Mesendoderm (in vitro differentiated cells): ENCODE measurements around the gene PARD3.

Source experiments
- DNase-seq: peaks from one replicate; pipeline ENCODE4 v3.0.0; 2013
- H2AK5ac ChIP-seq: 2 replicates; pipeline ENCODE4 v1.6.1; 2013; ENCODE audit warnings: low read length, inconsistent platforms
- H2BK120ac ChIP-seq: 2 replicates; pipeline ENCODE4 v1.6.1; 2013; ENCODE audit warnings: low read depth, mild to moderate bottlenecking, low read length, moderate library complexity, mixed read lengths
- H2BK15ac ChIP-seq: replicated peaks from 2 replicates; pipeline ENCODE4 v1.6.1; 2013; ENCODE audit warnings: low read depth, mild to moderate bottlenecking, moderate library complexity
- H2BK5ac ChIP-seq: 2 replicates; pipeline ENCODE4 v1.6.1; 2013; ENCODE audit warnings: low read length, inconsistent platforms
- H3K18ac ChIP-seq: 2 replicates; pipeline ENCODE4 v1.6.1; 2013; ENCODE audit warnings: mild to moderate bottlenecking, low read length, mixed read lengths
- H3K23ac ChIP-seq: one replicate; pipeline ENCODE4 v1.6.1; 2013; ENCODE audit warnings: low read length
- H3K27ac ChIP-seq: 2 replicates; pipeline ENCODE4 v1.5.1; 2013; ENCODE audit warnings: low read depth, mild to moderate bottlenecking, inconsistent platforms, low read length, moderate library complexity
- H3K27me3 ChIP-seq: 2 replicates; pipeline ENCODE4 v1.6.1; 2013; ENCODE audit warnings: low read length, control low read depth, mild to moderate bottlenecking, inconsistent platforms; ENCODE audit not compliant: insufficient read depth, poor library complexity
- H3K36me3 ChIP-seq: 2 replicates; pipeline ENCODE4 v1.6.1; 2013; ENCODE audit warnings: low read length, inconsistent platforms; ENCODE audit not compliant: control insufficient read depth, insufficient read depth
- H3K4ac ChIP-seq: one replicate; pipeline ENCODE4 v1.6.1; 2013; ENCODE audit warnings: low read depth, mild to moderate bottlenecking, low read length, moderate library complexity
- H3K4me1 ChIP-seq: 2 replicates; pipeline ENCODE4 v1.6.1; 2013; ENCODE audit warnings: low read depth, low read length, inconsistent platforms; ENCODE audit not compliant: control insufficient read depth
- H3K4me2 ChIP-seq: 2 replicates; pipeline ENCODE4 v1.6.1; 2013; ENCODE audit warnings: low read length
- H3K4me3 ChIP-seq: 2 replicates; pipeline ENCODE4 v1.5.1; 2013; ENCODE audit warnings: mild to moderate bottlenecking, low read length
- H3K56ac ChIP-seq: one replicate; pipeline ENCODE4 v1.6.1; 2013; ENCODE audit warnings: low read length
- H3K79me1 ChIP-seq: 2 replicates; pipeline ENCODE4 v1.6.1; 2013; ENCODE audit warnings: low read length, inconsistent platforms
- H3K79me2 ChIP-seq: 2 replicates; pipeline ENCODE4 v1.6.1; 2013; ENCODE audit warnings: mild to moderate bottlenecking, low read length; ENCODE audit not compliant: control insufficient read depth, insufficient read depth
- H3K9ac ChIP-seq: 2 replicates; pipeline ENCODE4 v1.6.1; 2013; ENCODE audit warnings: low read length, inconsistent platforms
- H4K5ac ChIP-seq: one replicate; pipeline ENCODE4 v1.6.1; 2013; ENCODE audit warnings: low read length
- H4K8ac ChIP-seq: one replicate; pipeline ENCODE4 v1.6.1; 2013; ENCODE audit warnings: low read depth, mild to moderate bottlenecking, control low read depth, low read length, moderate library complexity
- WGBS: extraction: QIAGEN DNeasy Blood & Tissue Kit; methylation state at CpG from one replicate; pipeline ENCODE4 v1.1.7; 2013; ENCODE audit warnings: low lambda C conversion rate, missing lambda C conversion rate; ENCODE audit not compliant: insufficient coverage; ENCODE audit errors: extremely low coverage; 5-methylcytosine and 5-hydroxymethylcytosine counted together

PARD3 gene

DNA sequence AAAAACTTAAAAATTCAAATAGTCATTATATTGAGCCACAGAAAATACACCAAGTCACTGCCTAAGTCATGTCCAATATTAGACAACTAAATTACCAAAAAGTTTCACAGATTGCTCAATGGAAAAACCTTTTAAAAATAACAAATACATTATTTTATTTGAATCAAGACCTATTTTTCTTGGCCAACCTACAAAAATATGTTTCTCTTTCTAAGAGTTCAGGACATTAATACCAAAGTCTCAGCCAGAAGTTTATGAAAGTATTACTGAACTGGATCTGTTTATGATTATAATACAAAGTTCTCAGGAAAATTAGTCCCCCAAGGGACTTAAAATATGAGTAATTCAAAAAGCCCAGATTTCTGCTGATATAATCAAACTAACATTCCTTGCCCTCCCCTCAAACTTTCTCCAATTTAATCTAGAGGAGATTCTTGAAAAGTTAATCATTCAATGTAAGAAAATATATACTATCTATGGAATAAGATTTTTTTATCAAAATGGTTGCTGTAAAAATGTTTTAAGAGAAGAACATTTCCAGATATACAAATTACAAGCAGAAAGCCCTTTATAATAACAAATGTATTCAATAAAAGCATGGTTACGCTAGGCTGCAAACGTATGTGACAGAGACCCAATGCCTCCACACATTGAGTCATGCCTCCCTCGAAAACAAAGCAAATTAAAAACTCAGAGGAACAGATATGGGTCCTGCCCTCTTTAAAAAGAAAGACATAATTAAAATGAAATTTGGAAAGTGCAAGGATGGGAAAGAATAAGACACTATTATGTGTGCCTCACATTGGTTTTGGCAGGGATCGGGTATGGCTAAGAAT lies 381.6 kb downstream of the PARD3 start:
- no peak overlapping the region for H3K23ac ChIP-seq
- no peak for DNase-seq
- no peaks in the 10 kb centered on the region for H3K79me2 ChIP-seq
- no peak overlapping the region for H2AK5ac ChIP-seq
- H3K18ac ChIP-seq: no peak overlapping the region
- no peak overlapping the region for H3K4me2 ChIP-seq
- no peaks in the 10 kb centered on the region for H3K4me1 ChIP-seq
- H2BK120ac ChIP-seq: no peak overlapping the region
- no peak overlapping the region for H3K4me3 ChIP-seq
- no peaks in the 10 kb centered on the region for H3K36me3 ChIP-seq
- WGBS: no CpG with 5 or more reads among the region's 4 CpGs
- no peaks in the 10 kb centered on the region for H3K27me3 ChIP-seq
- no peak overlapping the region for H4K5ac ChIP-seq
- H3K9ac ChIP-seq: no peak overlapping the region
- no peak overlapping the region for H3K56ac ChIP-seq
- H2BK15ac ChIP-seq: no peak overlapping the region
- H3K27ac ChIP-seq: no peak overlapping the region
- no peak overlapping the region for H3K4ac ChIP-seq
- H3K79me1 ChIP-seq: no peaks in the 10 kb centered on the region
- no peak overlapping the region for H4K8ac ChIP-seq
- no peak overlapping the region for H2BK5ac ChIP-seq

DNA sequence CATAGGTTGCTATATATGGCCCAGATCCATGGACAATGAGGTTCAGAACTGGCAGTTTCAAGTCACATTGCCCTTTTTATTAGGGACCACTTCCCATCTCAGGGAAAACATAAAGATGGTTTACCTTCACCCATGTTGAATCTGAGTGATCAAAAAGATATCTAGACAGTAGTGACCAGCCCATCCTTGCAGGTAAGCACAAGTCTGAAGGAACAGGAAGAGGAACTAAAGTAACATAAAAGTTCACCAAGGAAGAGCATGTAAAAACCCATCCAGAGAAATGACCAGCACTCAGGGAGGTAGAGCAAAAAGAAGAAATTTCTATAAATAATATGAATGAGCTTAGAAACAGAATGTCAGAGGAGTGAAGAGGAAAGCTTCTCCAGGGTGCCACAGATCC lies 382.5 kb downstream of the PARD3 start:
- Histone ChIP-seq H4K5ac (no peak overlapping the region), H3K18ac (no peak overlapping the region), H2BK120ac (no peak overlapping the region), H3K79me1 (no peaks in the 10 kb centered on the region), H3K56ac (no peak overlapping the region), H3K27ac (no peak overlapping the region), H3K4me2 (no peak overlapping the region), H3K4me3 (no peak overlapping the region), H2AK5ac (no peak overlapping the region), H2BK5ac (no peak overlapping the region), H3K27me3 (no peaks in the 10 kb centered on the region), H3K9ac (no peak overlapping the region), H3K23ac (no peak overlapping the region), H3K4ac (no peak overlapping the region), H4K8ac (peak overlapping the region; percentile 13), H2BK15ac (no peak overlapping the region), H3K4me1 (peaks cover 2% of the 10 kb centered on the region), H3K79me2 (no peaks in the 10 kb centered on the region), H3K36me3 (no peaks in the 10 kb centered on the region)
- no peak for DNase-seq

DNA sequence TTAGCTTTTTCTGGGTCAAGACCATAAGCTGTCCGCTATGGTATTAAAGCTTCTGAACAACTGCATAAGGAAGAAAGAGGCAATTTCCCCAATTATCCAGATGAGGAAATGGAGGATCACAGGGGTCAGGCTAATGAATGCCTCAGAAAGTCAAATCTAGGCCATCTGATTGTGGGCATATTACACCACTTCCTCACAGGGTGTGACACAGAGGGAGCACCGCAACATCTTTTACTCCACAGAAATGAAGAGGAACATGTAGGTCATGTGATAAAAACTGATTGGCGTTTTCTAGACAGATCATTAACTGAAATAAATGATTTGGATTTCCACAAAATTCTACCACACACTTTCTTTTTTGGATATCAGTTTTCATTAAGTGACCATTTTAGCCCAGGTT lies 384.4 kb downstream of the PARD3 start:
- Histone ChIP-seq H2BK15ac (no peak overlapping the region), H3K27ac (no peak overlapping the region), H3K23ac (no peak overlapping the region), H3K4me2 (no peak overlapping the region), H3K18ac (no peak overlapping the region), H2BK5ac (no peak overlapping the region), H3K4me1 (peaks cover 2% of the 10 kb centered on the region), H3K79me1 (no peaks in the 10 kb centered on the region), H2BK120ac (no peak overlapping the region), H3K4me3 (no peak overlapping the region), H3K56ac (no peak overlapping the region), H4K8ac (no peak overlapping the region), H3K9ac (no peak overlapping the region), H3K79me2 (no peaks in the 10 kb centered on the region), H4K5ac (no peak overlapping the region), H3K27me3 (no peaks in the 10 kb centered on the region), H2AK5ac (no peak overlapping the region), H3K36me3 (no peaks in the 10 kb centered on the region), H3K4ac (no peak overlapping the region)
- DNase-seq: no peak
- WGBS: no CpG with 5 or more reads among the region's 3 CpGs

DNA sequence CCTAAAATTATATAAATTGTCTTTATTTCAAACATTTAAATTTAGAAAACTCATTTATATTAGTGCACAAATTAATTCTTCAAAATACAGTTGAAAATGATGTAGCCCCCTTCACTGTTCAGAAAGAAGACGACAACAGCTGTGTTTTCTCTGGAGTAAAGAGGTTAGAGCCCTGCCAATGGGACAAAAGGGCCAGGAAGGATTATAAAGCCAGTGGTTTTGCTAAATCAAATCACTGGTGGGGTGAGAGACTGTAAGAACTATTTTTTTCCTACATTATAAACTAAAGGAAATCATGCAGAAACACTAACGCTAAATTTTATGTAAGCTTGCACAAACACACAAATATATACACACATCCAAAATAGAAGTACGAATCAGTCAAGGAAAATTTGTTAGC lies 386.6 kb downstream of the PARD3 start:
- H3K27ac ChIP-seq: no peak overlapping the region
- no CpG with 5 or more reads among the region's 3 CpGs for WGBS
- no peak overlapping the region for H3K4me2 ChIP-seq

DNA sequence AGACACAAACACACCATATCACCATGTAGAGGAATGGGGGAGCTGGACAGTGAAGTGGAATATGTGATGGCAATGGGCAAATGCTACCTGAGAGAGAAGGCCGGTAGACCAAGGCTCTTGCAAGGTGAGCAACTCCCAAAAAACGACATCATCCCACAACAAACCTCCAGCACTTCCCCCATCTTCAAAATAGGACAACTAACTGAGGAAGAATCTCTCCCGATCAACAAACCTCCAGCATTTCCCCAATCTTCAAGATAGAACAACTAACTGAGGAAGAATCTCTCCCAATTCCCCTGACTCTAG lies 387.2 kb downstream of the PARD3 start:
- H2AK5ac ChIP-seq: no peak overlapping the region
- no peak overlapping the region for H2BK15ac ChIP-seq
- H3K9ac ChIP-seq: no peak overlapping the region
- H3K36me3 ChIP-seq: no peaks in the 10 kb centered on the region
- H3K4me1 ChIP-seq: peaks cover 4% of the 10 kb centered on the region
- no peak overlapping the region for H3K4me3 ChIP-seq
- H3K27me3 ChIP-seq: no peaks in the 10 kb centered on the region
- H3K79me1 ChIP-seq: no peaks in the 10 kb centered on the region
- H4K5ac ChIP-seq: no peak overlapping the region
- no peak overlapping the region for H3K4me2 ChIP-seq
- no peak overlapping the region for H3K23ac ChIP-seq
- H2BK120ac ChIP-seq: no peak overlapping the region
- H3K18ac ChIP-seq: peak overlapping the region; percentile 21
- WGBS: no CpG with 5 or more reads among the region's 3 CpGs
- H3K4ac ChIP-seq: no peak overlapping the region
- no peak overlapping the region for H3K27ac ChIP-seq
- DNase-seq: peak; percentile 56
- peak overlapping the region; percentile 36 for H2BK5ac ChIP-seq
- peak overlapping the region; percentile 40 for H3K56ac ChIP-seq
- no peaks in the 10 kb centered on the region for H3K79me2 ChIP-seq
- no peak overlapping the region for H4K8ac ChIP-seq

More for the DNA sequence above, 386.6 kb downstream of the PARD3 start:
- Histone ChIP-seq H3K9ac (no peak overlapping the region), H3K18ac (no peak overlapping the region), H3K4ac (no peak overlapping the region), H2BK5ac (no peak overlapping the region), H2AK5ac (no peak overlapping the region), H3K79me2 (no peaks in the 10 kb centered on the region), H4K8ac (no peak overlapping the region), H3K4me3 (no peak overlapping the region), H3K27me3 (no peaks in the 10 kb centered on the region), H3K4me1 (peaks cover 4% of the 10 kb centered on the region), H2BK120ac (no peak overlapping the region), H3K23ac (no peak overlapping the region), H3K79me1 (no peaks in the 10 kb centered on the region), H3K36me3 (no peaks in the 10 kb centered on the region), H4K5ac (no peak overlapping the region), H3K56ac (no peak overlapping the region), H2BK15ac (no peak overlapping the region)
- DNase-seq: no peak
